SJSA1 (cell line): ENCODE data around the gene SAMD4A. TPM values are rescaled to one million over a fixed set of nuclear protein-coding genes. Genes with fewer than 3 reads are reported as not detected.
A peak's percentile ranks its signal among the peaks of the same experiment; 100 is the strongest.

Experiments
- DNase-seq, 2 experiments: peaks; one replicate each; pipeline ENCODE4 v3.0.0-alpha.2; 2015 to 2020; ENCODE audit warnings: low spot score in 2 of 2, low read depth in 1 of 2
- H3K27ac ChIP-seq: fragments of 250-450 bp; sonication (Bioruptor Pico); 2 replicates; pipeline ENCODE4 v1.5.1; 2020; ENCODE audit warnings: mild to moderate bottlenecking, moderate library complexity
- H3K27me3 ChIP-seq: fragments of 250-450 bp; sonication (Bioruptor Pico); replicated peaks from 2 replicates; pipeline ENCODE4 v1.5.1; 2020; ENCODE audit warnings: mild to moderate bottlenecking, moderate library complexity
- H3K36me3 ChIP-seq: fragments of 250-450 bp; sonication (Bioruptor Pico); 2 replicates; pipeline ENCODE4 v1.5.1; 2020; ENCODE audit warnings: mild to moderate bottlenecking
- H3K4me1 ChIP-seq: fragments of 250-450 bp; sonication (Bioruptor Pico); replicated peaks from 2 replicates; pipeline ENCODE4 v1.6.1; 2021; ENCODE audit warnings: mild to moderate bottlenecking
- H3K4me3 ChIP-seq: fragments of 250-450 bp; sonication (Bioruptor Pico); 2 replicates; pipeline ENCODE4 v1.5.1; 2020; ENCODE audit warnings: mild to moderate bottlenecking
- H3K9me3 ChIP-seq: fragments of 250-450 bp; sonication (Bioruptor Pico); replicated peaks from 2 replicates; pipeline ENCODE4 v1.5.1; 2020; ENCODE audit warnings: mild to moderate bottlenecking
- total RNA-seq: library from RNA; depleted of rRNA; stranded (reverse); fragments of >200 nt; shearing (Covaris generic); gene quantifications from 2 replicates; pipeline ENCODE4 v1.2.3, GENCODE V29; 2014

The SAMD4A gene
- total RNA-seq, 1 experiment from 2014 or later: 31.6 TPM

DNA sequence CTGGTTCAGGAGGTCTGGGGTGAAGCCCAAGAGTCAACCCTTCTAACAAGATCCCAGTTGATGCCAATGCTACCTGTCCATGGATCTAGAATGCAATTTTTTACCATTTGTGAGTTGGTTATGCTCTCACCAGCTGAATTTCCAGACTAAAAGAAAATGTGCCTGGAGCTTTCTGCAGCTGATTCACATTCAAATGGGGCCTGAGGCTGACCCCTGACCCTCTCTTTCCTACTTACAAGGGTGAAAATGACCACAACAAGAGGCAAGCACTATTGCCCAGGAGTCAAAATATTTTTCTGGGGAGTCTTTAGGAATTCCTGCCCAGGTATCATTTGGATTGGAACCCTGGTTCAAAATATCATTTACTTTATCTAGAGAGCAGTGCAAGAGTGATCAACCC lies 159.1 kb downstream of the SAMD4A start:
- H3K4me1 ChIP-seq: peaks cover 16% of the 10 kb centered on the region
- no peak overlapping the region for H3K27ac ChIP-seq
- H3K27me3 ChIP-seq: no peaks in the 10 kb centered on the region
- no peak overlapping the region for H3K4me3 ChIP-seq
- no peaks in the 10 kb centered on the region for H3K9me3 ChIP-seq
- no peak for DNase-seq
- H3K36me3 ChIP-seq: 0 out of 2 replicates have a peak, but pooled peaks cover 1% of the 10 kb centered on the region

DNA sequence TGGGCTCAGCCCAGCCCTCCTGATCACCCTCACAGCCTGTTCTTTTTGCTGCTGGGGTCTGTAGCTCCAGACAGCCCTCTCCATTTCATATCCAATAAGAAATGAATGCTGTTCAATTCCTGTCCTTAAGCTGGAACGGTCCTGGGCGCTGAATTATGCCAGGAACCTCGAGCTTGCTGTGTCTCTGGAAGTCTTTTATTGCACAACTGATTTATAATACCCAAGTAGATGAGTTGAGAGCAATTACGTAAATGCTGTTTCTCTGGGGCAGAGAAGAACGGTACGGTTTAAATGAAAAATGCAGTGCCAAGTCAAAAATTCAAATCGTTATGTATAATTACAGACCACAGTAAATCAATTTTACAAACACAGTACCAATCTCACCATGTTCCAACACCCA lies 161.0 kb downstream of the SAMD4A start:
- no peak for DNase-seq
- Histone ChIP-seq H3K4me3 (no peak overlapping the region), H3K36me3 (0 out of 2 replicates have a peak, but pooled peaks cover 8% of the 10 kb centered on the region), H3K27me3 (no peaks in the 10 kb centered on the region), H3K9me3 (no peaks in the 10 kb centered on the region), H3K27ac (no peak overlapping the region), H3K4me1 (peaks cover 17% of the 10 kb centered on the region)

DNA sequence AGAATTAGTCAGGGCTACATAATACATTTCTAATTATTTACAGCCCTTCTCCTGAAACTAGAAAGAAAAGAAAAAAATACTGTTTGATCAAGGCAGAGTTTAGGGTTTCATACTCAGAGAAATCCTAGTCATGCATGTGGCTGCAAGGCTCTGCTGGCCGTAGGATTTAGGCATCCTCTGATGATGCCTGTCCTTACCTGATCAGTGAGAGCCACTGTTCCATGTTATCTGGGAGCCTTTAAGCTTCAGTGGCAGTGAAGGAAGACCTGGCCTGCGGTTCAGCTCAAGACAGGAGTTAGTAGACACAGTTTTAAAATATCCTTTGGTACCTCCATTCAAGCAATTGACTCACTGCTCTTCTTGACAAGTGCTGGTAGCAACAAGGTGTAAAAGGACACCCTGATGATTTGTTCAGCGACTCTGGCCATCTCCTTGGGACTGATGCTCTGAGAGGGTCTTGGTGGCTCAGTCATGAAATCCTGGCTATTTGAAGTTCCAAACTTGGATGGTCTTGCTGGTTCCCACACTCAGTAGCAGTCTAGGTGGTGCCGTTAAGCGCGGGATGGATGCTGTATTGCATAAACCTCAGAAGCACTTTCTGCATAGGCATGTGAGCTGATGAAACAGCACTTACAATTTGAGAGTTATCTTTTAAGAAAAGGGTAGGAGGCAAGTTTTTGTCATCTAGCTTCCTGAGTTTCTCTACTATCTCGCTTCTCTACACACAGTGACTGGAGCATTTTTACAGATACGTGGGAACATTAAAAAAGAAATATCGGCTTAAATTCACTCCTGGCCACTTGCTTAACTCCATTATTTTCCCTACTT lies 162.0 kb downstream of the SAMD4A start:
- Histone ChIP-seq H3K36me3 (0 out of 2 replicates have a peak, but pooled peaks cover 8% of the 10 kb centered on the region), H3K27ac (no peak overlapping the region), H3K9me3 (no peaks in the 10 kb centered on the region), H3K4me1 (peaks cover 17% of the 10 kb centered on the region), H3K4me3 (no peak overlapping the region), H3K27me3 (no peaks in the 10 kb centered on the region)
- DNase-seq: no peak

DNA sequence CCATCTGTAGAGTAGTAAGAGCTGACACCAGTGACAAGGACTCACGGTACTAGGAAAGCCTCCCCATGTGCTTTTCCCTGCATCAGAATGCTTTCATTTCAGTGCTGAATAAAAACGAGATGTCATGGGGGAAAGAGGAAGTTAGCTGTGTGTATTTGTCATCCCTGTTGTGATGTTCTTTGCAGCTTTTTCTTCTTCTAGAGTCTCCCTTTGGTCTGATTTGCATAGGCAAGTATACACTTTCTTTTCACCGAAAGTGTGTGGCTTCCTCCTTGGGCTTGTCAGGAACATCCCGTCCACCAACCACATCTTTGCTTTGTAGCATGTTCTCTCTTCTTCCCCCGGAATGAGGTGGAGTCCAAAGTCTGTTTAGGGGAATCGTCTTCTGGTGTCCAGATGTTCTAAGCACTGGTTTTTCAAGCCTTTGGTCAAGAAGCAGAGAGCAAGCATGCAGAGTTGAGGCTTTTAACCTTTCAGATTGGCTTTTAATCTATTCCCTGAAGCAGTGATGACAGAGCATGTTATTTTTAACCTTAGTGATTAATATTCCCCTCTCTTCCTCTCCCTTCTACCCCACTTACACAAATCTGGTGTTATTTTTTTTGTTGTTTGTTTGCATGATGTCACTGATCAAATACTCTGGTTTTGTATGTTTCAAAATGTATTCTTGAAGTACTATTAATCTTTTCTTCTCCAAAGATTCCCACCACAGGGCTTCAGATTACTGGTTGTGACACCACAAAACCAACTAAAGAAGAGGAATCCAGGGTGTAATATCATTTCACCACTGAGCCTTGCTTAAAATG lies 163.4 kb downstream of the SAMD4A start:
- Histone ChIP-seq H3K36me3 (peaks cover 13% of the 10 kb centered on the region; the same call in 1 of the 2 replicates), H3K27me3 (no peaks in the 10 kb centered on the region), H3K4me1 (peaks cover 17% of the 10 kb centered on the region), H3K9me3 (no peaks in the 10 kb centered on the region), H3K4me3 (peak overlapping the region; percentile 7), H3K27ac (peak overlapping the region; percentile 28)
- DNase-seq: peak in 1 of 2 experiments; percentile 34

DNA sequence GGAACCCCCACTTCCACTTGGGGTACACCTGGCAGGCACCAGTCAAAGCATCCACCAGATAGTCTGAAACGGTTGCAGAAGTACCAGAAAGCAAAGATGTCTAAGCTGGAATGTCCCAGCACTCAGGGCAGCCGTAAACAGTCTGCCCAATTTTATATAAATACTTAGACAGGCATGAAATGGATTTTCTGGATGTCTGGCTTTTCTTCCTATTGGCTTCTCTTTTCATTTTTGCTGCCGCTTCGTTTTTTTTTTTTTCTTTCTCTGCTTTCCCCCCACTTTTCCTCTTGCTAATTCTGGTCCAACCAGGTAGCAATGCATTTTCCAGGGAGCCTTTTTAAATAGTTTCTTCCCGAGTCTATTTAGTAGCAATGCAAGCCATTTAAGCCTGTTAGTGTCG lies 168.0 kb downstream of the SAMD4A start:
- DNase-seq: no peak
- H3K4me3 ChIP-seq: no peak overlapping the region
- peaks cover 23% of the 10 kb centered on the region for H3K36me3 ChIP-seq
- no peaks in the 10 kb centered on the region for H3K9me3 ChIP-seq
- no peak overlapping the region for H3K27ac ChIP-seq
- H3K27me3 ChIP-seq: no peaks in the 10 kb centered on the region
- peaks cover 12% of the 10 kb centered on the region for H3K4me1 ChIP-seq

GRCh38 chr14:54735424-54735823 lies 168.5 kb downstream of the SAMD4A start:
- Histone ChIP-seq H3K4me1 (peaks cover 7% of the 10 kb centered on the region), H3K9me3 (no peaks in the 10 kb centered on the region), H3K27me3 (no peaks in the 10 kb centered on the region), H3K36me3 (peaks cover 24% of the 10 kb centered on the region), H3K27ac (no peak overlapping the region), H3K4me3 (no peak overlapping the region)
- no peak for DNase-seq

- no peak overlapping the region for H3K27ac ChIP-seq
- H3K9me3 ChIP-seq: 0 out of 2 replicates have a peak, but pooled peaks cover 2% of the 10 kb centered on the region
- no peak overlapping the region for H3K4me3 ChIP-seq
- H3K27me3 ChIP-seq: no peaks in the 10 kb centered on the region
- H3K4me1 ChIP-seq: no peaks in the 10 kb centered on the region
- H3K36me3 ChIP-seq: peaks cover 30% of the 10 kb centered on the region
- no peak for DNase-seq
Measured at GRCh38 chr14:54737132-54737711, 170.3 kb downstream of the SAMD4A start.

- H3K4me1 ChIP-seq: no peaks in the 10 kb centered on the region
- H3K27ac ChIP-seq: no peak overlapping the region
- H3K36me3 ChIP-seq: peaks cover 30% of the 10 kb centered on the region
- no peak overlapping the region for H3K4me3 ChIP-seq
- DNase-seq: no peak
- 0 out of 2 replicates have a peak, but pooled peaks cover 2% of the 10 kb centered on the region for H3K9me3 ChIP-seq
- no peaks in the 10 kb centered on the region for H3K27me3 ChIP-seq
Measured at GRCh38 chr14:54738009-54738408, 171.1 kb downstream of the SAMD4A start.

DNA sequence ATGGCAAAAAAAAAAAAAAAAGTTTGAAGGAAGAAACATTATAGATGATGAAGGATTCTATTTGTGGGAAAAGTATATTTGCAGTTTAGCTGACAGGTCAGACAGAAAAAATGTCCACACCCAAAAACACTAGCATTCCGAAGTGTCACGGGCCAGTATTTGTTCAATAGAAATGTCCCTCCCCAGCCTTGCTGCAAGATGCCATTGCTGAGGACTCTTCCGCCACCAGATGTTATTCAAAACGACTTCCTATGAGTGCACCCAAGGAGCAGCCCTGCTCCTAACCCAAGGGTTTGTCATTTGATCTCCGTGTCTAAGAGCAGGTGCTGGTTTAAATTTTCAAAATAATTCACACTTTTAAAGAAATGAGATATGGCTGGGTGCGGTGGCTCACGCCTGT lies 172.6 kb downstream of the SAMD4A start:
- DNase-seq: no peak
- peaks cover 31% of the 10 kb centered on the region for H3K36me3 ChIP-seq
- no peak overlapping the region for H3K27ac ChIP-seq
- no peaks in the 10 kb centered on the region for H3K27me3 ChIP-seq
- no peaks in the 10 kb centered on the region for H3K4me1 ChIP-seq
- no peak overlapping the region for H3K4me3 ChIP-seq
- 0 out of 2 replicates have a peak, but pooled peaks cover 2% of the 10 kb centered on the region for H3K9me3 ChIP-seq

- no peaks in the 10 kb centered on the region for H3K4me1 ChIP-seq
- H3K27me3 ChIP-seq: no peaks in the 10 kb centered on the region
- no peak overlapping the region for H3K4me3 ChIP-seq
- no peak overlapping the region for H3K27ac ChIP-seq
- H3K36me3 ChIP-seq: peaks cover 42% of the 10 kb centered on the region
- no peak for DNase-seq
- H3K9me3 ChIP-seq: 0 out of 2 replicates have a peak, but pooled peaks cover 2% of the 10 kb centered on the region
Measured at GRCh38 chr14:54742492-54743350, 175.8 kb downstream of the SAMD4A start.

DNA sequence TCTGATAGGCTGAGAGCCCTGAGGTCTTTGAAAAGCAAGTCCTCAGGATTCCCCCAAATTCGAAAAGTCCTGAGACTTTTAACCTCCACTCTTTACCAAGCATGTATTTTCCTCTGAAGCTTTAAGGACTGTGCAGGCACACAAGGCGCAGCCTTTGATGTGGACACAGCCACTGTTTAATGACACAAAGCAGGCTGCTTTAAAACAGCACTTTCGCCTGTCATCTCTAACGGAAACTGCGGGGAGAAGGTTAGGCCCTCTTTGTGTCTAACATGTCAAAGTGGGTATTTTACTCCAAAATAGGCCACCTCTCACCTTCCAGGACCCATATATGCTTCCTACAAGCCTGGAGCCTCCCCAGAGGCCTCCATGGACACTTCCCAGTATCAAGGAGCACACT lies 176.5 kb downstream of the SAMD4A start:
- Histone ChIP-seq H3K4me3 (no peak overlapping the region), H3K36me3 (peaks cover 35% of the 10 kb centered on the region), H3K9me3 (0 out of 2 replicates have a peak, but pooled peaks cover 2% of the 10 kb centered on the region), H3K4me1 (no peaks in the 10 kb centered on the region), H3K27me3 (no peaks in the 10 kb centered on the region), H3K27ac (no peak overlapping the region)
- no peak for DNase-seq

DNA sequence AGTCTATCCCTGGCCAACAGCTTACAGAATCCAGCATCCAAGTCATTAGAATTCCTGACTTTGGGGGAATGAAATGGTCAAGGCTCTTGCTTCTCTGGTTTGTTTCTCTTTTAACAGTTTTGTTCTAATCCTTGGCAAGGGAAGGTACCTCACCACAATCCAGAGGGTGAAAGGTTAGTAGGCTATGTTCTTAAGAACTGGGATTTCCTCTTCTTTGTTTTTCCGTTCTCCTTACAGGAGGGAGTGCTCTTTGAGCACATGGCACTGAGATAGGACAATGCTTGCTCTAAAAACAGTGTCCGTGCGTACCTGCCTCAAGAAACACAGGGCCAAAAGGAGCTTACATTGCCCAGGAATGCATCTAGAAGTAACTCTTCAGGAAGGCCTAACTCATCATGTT lies 179.1 kb downstream of the SAMD4A start:
- H3K36me3 ChIP-seq: peaks cover 25% of the 10 kb centered on the region
- H3K27me3 ChIP-seq: no peaks in the 10 kb centered on the region
- no peak overlapping the region for H3K27ac ChIP-seq
- H3K4me1 ChIP-seq: no peaks in the 10 kb centered on the region
- DNase-seq: no peak
- no peak overlapping the region for H3K4me3 ChIP-seq
- H3K9me3 ChIP-seq: 0 out of 2 replicates have a peak, but pooled peaks cover 2% of the 10 kb centered on the region

DNA sequence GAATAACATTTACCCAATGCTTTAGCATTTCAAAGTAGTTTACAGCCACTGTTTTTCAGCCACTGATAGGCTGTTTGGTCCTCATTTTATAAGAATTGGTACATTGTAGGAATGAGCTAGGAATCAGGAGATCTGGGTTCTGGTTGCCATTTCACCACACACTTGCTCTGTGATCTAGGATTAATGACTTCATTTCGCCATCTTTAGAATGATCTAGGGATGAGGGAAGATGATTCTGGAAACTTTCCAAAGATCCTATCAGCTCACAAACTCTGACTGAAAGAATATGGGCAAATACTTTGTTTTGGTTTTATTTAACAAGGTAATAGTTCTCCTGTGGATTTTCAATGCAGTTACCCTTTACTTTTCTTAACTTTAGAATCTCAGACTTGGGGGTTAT lies 180.7 kb downstream of the SAMD4A start:
- no peak overlapping the region for H3K4me3 ChIP-seq
- no peaks in the 10 kb centered on the region for H3K4me1 ChIP-seq
- H3K36me3 ChIP-seq: peaks cover 30% of the 10 kb centered on the region
- no peaks in the 10 kb centered on the region for H3K27me3 ChIP-seq
- no peak overlapping the region for H3K27ac ChIP-seq
- H3K9me3 ChIP-seq: no peaks in the 10 kb centered on the region
- no peak for DNase-seq
